AG04450 (cell line): ENCODE results near the gene CEACAM3. TPM values are rescaled to one million over a fixed set of nuclear protein-coding genes. Genes with fewer than 3 reads are reported as not detected.
"Not testable (repeated sequence)": the region's sequence is repeated elsewhere in the genome, so short reads cannot be mapped to it uniquely, and the experiment has no call there.

Experiments
- CTCF ChIA-PET: fragments of 300-600, 350-600 bp; formaldehyde crosslinking; extraction: SDS; loops from one replicate; lab custom pipeline; 2022; ENCODE audit warnings: antibody characterized with exemption, inconsistent platforms; lab: Charles Lee
- POLR2A ChIA-PET: fragments of 350-600 bp; formaldehyde crosslinking; extraction: SDS; loops from one replicate; lab custom pipeline; 2021; ENCODE audit warnings: antibody characterized with exemption, inconsistent platforms; lab: Yijun Ruan, JAX
- DNase-seq: peaks from one replicate; pipeline ENCODE4 v3.0.0-alpha.2; 2011; ENCODE audit warnings: low read depth, low spot score
- H3K27ac ChIP-seq: one replicate; pipeline ENCODE4 v1.5.1; 2012; ENCODE audit warnings: low read depth, low read length, control low read depth
- H3K27me3 ChIP-seq: one replicate; pipeline ENCODE4 v1.6.0; 2012; ENCODE audit warnings: low read length; ENCODE audit not compliant: control insufficient read depth, insufficient read depth
- H3K4me3 ChIP-seq: 2 replicates; pipeline ENCODE4 v1.5.1; 2011; ENCODE audit warnings: mild to moderate bottlenecking, low read depth, low read length, control low read depth
- H3K9me3 ChIP-seq: 2 replicates; pipeline ENCODE4 v1.5.1; 2012; ENCODE audit warnings: low read length; ENCODE audit not compliant: control insufficient read depth, insufficient read depth
- polyA minus RNA-seq: library from RNA; depleted of rRNA, polyadenylated mRNA; stranded (reverse); fragments of >200 nt; gene quantifications from 2 replicates; pipeline ENCODE4 v1.2.3, GENCODE V29; 2011; rRNA and poly(A)+ RNA removed
- polyA plus RNA-seq: library from polyadenylated mRNA; depleted of rRNA; stranded (reverse); fragments of >200 nt; gene quantifications from 2 replicates; pipeline ENCODE4 v1.2.3, GENCODE V29; 2011; rRNA removed
- TF ChIP-seq, protein P1 (sequence below): IDR thresholded peaks from 2 replicates; pipeline ENCODE4 v1.5.1; 2011; ENCODE audit warnings: low read depth, low read length, control low read depth, inconsistent platforms

CEACAM3 gene
- polyA plus RNA-seq (not detected in 2 replicates), polyA minus RNA-seq (not detected in 2 replicates)

DNA sequence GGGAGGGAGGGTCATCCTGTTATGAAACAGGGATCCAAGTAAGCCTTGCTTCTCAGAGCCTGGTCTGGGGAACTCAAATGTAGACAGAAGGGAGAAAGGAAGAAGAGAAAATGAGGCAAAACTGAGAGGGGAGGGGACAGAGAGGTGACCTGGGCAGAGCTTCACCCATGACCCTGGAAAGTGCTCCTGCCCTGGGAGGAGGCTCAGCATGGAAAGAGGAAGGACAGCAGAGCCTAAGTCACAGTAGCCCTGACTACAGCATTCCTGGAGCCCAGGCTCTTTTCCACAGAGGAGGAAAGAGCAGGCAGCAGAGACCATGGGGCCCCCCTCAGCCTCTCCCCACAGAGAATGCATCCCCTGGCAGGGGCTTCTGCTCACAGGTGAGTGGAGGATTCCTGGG lies at the start of gene CEACAM3:
CEACAM3 (plus strand) TSS at position 226 of the 400 bp plus-strand sequence; CDS start at position 317, 91 bp downstream.
- ChIA-PET CTCF (interaction anchor here (2.0 to 2.2 kb wide), 2 partner anchors 15 to 17 kb away, joined by 7 read pairs; no protein-coding TSS in a partner anchor), POLR2A (no interaction called here)
- TF ChIP-seq, protein P1, sequence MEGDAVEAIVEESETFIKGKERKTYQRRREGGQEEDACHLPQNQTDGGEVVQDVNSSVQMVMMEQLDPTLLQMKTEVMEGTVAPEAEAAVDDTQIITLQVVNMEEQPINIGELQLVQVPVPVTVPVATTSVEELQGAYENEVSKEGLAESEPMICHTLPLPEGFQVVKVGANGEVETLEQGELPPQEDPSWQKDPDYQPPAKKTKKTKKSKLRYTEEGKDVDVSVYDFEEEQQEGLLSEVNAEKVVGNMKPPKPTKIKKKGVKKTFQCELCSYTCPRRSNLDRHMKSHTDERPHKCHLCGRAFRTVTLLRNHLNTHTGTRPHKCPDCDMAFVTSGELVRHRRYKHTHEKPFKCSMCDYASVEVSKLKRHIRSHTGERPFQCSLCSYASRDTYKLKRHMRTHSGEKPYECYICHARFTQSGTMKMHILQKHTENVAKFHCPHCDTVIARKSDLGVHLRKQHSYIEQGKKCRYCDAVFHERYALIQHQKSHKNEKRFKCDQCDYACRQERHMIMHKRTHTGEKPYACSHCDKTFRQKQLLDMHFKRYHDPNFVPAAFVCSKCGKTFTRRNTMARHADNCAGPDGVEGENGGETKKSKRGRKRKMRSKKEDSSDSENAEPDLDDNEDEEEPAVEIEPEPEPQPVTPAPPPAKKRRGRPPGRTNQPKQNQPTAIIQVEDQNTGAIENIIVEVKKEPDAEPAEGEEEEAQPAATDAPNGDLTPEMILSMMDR = no peak
- Histone ChIP-seq H3K9me3 (no peaks in the 10 kb centered on the region), H3K27me3 (no peaks in the 10 kb centered on the region), H3K4me3 (no peak within 1 kb of the TSS), H3K27ac (no peak within 1 kb of the TSS)
- no peak for DNase-seq

GRCh38 chr19:41746593-41747227 lies 49.7 kb upstream of the CEACAM3 start:
- TF ChIP-seq, protein P1 = peak; percentile 57
- no peak for DNase-seq
- CTCF ChIA-PET = interaction anchor here (2.1 kb wide), 1 partner anchor 104 kb away, joined by 17 read pairs; no protein-coding TSS in a partner anchor
- no peak overlapping the region for H3K4me3 ChIP-seq
- no peaks in the 10 kb centered on the region for H3K9me3 ChIP-seq
- peaks cover 3% of the 10 kb centered on the region for H3K27me3 ChIP-seq
- H3K27ac ChIP-seq = no peak overlapping the region
- POLR2A ChIA-PET = no interaction called here

- TF ChIP-seq, protein P1 = no peak
- POLR2A ChIA-PET = no interaction called here
- Histone ChIP-seq H3K27ac (no peak overlapping the region), H3K9me3 (no peaks in the 10 kb centered on the region), H3K27me3 (peaks cover 3% of the 10 kb centered on the region), H3K4me3 (no peak overlapping the region)
- CTCF ChIA-PET = no interaction called here
- DNase-seq = no peak
Observed at GRCh38 chr19:41748012-41748411, 48.4 kb upstream of the CEACAM3 start.

- DNase-seq, H3K9me3 ChIP-seq, CTCF ChIA-PET, H3K27ac ChIP-seq, POLR2A ChIA-PET, H3K4me3 ChIP-seq, H3K27me3 ChIP-seq: not testable (repeated sequence)
Observed at GRCh38 chr19:41750248-41751134, 45.9 kb upstream of the CEACAM3 start.

DNA sequence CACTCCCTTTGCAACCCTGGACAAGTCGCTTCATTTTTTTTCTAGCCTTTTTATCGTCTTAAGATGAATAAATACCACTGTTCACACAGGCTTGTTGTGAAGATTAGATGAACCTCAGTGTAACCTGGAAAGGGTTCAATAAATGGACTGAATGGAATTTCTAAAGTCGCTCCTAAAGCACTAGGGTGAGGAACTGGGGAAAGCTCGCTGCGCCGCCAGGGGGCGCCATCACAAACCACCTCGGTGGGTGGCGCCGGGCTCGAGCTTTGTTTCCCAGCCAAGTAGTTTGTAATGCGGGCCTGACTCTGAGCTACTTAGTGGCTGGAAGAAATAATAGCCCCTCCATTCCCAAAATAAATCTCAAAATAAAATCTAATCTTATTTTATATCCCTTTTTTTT lies 43.2 kb upstream of the CEACAM3 start:
- POLR2A ChIA-PET = no interaction called here

More for the DNA sequence above, 43.2 kb upstream of the CEACAM3 start:
- H3K27ac ChIP-seq = no peak overlapping the region
- no peaks in the 10 kb centered on the region for H3K27me3 ChIP-seq
- H3K4me3 ChIP-seq = no peak overlapping the region
- CTCF ChIA-PET = interaction anchor here (0.5 to 2.3 kb wide), 20 partner anchors 8 to 811 kb away, joined by 3 to 15 read pairs (median 4); no protein-coding TSS in a partner anchor
- no peaks in the 10 kb centered on the region for H3K9me3 ChIP-seq
- no peak for DNase-seq
- TF ChIP-seq, protein P1 = peak; percentile 56
